Right lobe of liver (tissue), 6 donors: ENCODE measurements around the gene CACHD1. TPM values are rescaled to one million over a fixed set of nuclear protein-coding genes. Genes with fewer than 3 reads are reported as not detected.

Source experiments
- ATAC-seq, 4 donors: fragments of 200-7000 bp; cut with Tn5 transposase; one replicate each; pipeline ENCODE4 v1.9.1; 2020; ENCODE audit warnings: mild to moderate bottlenecking in 4 of 4, moderate library complexity in 4 of 4
- DNase-seq, 3 donors: peaks; one replicate each; pipeline ENCODE4 v3.0.0-alpha.2; 2020
- H3K27ac ChIP-seq, 3 donors: fragments of 200-600 bp; one replicate each; pipeline ENCODE4 v1.8.0; 2022
- H3K27me3 ChIP-seq, 2 donors: fragments of 200-600 bp; one replicate each; pipeline ENCODE4 v1.8.0; 2022
- H3K36me3 ChIP-seq, 4 donors: fragments of 200-600 bp; sonication (generic) in 1 of 4; one replicate each; pipeline versions ENCODE4 v1.5.1 to v1.8.0; 2017 to 2022; ENCODE audit warnings: control low read depth in 1 of 4
- H3K4me1 ChIP-seq, 4 donors: fragments of 200-600 bp; sonication (generic) in 1 of 4; one replicate each; pipeline versions ENCODE4 v1.5.1 to v1.8.0; 2017 to 2022; ENCODE audit warnings: control low read depth in 1 of 4
- H3K4me3 ChIP-seq, 3 donors: fragments of 200-600 bp; one replicate each; pipeline ENCODE4 v1.8.0; 2022
- H3K9me3 ChIP-seq, 4 donors: fragments of 200-600 bp; sonication (generic) in 1 of 4; one replicate each; pipeline versions ENCODE4 v1.5.1 to v1.8.0; 2017 to 2022; ENCODE audit warnings: control low read depth in 1 of 4
- CTCF ChIP-seq, 4 donors: fragments of 200-600 bp in 3 of 4; fragments of 450-650 bp in 1 of 4; IDR thresholded peaks; one replicate each; pipeline versions ENCODE4 v1.5.1 to v1.8.0; 2016 to 2022; ENCODE audit warnings: antibody characterized with exemption in 4 of 4, mild to moderate bottlenecking in 2 of 4
- POLR2A ChIP-seq: fragments of 450-650 bp; IDR thresholded peaks from one replicate; pipeline ENCODE4 v1.6.1; 2017; ENCODE audit warnings: antibody characterized with exemption, mild to moderate bottlenecking
- WGBS: methylation state at CpG from one replicate; pipeline ENCODE4 v1.1.6; 2018; ENCODE audit warnings: low coverage, low lambda C conversion rate; ENCODE audit not compliant: insufficient coverage; ENCODE audit errors: missing lambda C conversion rate; 5-methylcytosine and 5-hydroxymethylcytosine counted together
- intact Hi-C, 2 donors: fragments of 100-400 bp; cut with DNase I; formaldehyde crosslinking; loops; one replicate each; pipeline versions ENCODE4 v1.11.2 to v1.14.1; 2022
- total RNA-seq, 6 experiments: library from RNA; depleted of rRNA in 2 of 6; stranded (reverse); fragments of >200 nt in 2 of 6; fragmentation: NEBNext Ultra II Directional in 3 of 6; extraction: Animal tissue kit (Norgen Biotek cat#: 25700) in 3 of 6; gene quantifications; one replicate each; pipeline versions ENCODE4 v1.1.0 to v1.2.4, GENCODE V29; 2016 to 2023
- donor health status: DM: no; HTN: yes; CAD: no.
- donor health status: DM: no; HTN: no; CAD: no.
- donor health status: DM: no; HTN: no; CAD: no.
- donor health status: DM: no; HTN: yes; CAD: no.
- donor health status: DM: no; HTN: yes; CAD: no.

Gene CACHD1
- total RNA-seq, 6 experiments from 2014 or later, result 0.59 to 3.0 (median 1.3) TPM

GRCh38 chr1:64453688-64454087, 16.2 kb upstream of the CACHD1 start:
- WGBS, result 63% methylated on average over 3 of the region's 3 CpGs
- Histone ChIP-seq H3K4me1 (no peaks in the 10 kb centered on the region), H3K4me3 (no peak overlapping the region), H3K36me3 (no peaks in the 10 kb centered on the region), H3K27me3 (no peaks in the 10 kb centered on the region), H3K9me3 (no peaks in the 10 kb centered on the region), H3K27ac (no peak overlapping the region)
- ATAC-seq (no peak), DNase-seq (no peak)
- intact Hi-C loops, result no loop called here
- no peak for TF ChIP-seq CTCF (IDR thresholded peaks at IDR 0.05)
- no peak for TF ChIP-seq POLR2A

DNA sequence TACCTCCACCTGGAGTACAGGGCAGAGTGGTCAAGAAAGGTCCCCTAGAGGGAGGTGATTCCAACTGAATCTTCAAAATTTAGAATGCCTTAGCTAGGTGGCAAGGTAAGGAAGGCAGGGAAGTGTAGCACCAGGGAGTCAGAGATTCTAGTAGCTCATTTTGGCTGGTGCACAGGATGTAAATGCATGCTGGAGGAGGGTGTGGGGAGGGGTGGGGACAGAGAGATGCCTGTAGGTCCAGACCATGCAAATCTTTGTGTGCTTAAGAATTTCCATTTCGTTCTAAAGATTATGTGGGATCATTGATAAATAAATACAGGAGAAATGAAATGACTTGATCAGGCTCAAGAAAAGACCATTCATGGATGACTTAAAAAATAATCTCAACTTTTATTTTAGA, 11.0 kb upstream of the CACHD1 start:
- Histone ChIP-seq H3K4me1 (no peaks in the 10 kb centered on the region), H3K27ac (no peak overlapping the region), H3K9me3 (no peaks in the 10 kb centered on the region), H3K36me3 (no peaks in the 10 kb centered on the region), H3K27me3 (no peaks in the 10 kb centered on the region), H3K4me3 (no peak overlapping the region)
- intact Hi-C loops, result no loop called here
- no peak for DNase-seq
- 89% methylated on average over 1 of the region's 1 CpG for WGBS
- no peak for TF ChIP-seq POLR2A
- TF ChIP-seq CTCF (IDR thresholded peaks at IDR 0.05), result no peak
- ATAC-seq, result no peak

DNA sequence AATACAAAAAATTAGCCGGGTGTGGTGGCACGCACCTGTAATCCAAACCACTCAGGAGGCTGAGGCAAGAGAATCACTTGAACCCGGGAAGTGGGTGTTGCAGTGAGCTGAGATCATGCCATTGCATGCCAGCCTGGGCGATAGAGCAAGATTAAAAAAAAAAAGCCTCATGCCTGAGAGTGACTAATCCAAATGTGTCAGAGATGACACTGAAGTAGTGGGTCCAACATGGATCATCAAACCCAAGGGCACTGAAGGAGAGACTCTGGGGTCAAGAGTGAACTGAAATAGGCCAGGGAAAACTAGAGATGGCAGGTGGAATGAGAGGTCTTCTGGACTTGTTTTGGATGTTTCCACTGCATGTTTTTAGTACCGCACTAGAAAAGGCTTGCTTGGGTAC, 10.2 kb upstream of the CACHD1 start:
- intact Hi-C loops, result no loop called here
- Histone ChIP-seq H3K4me1 (no peaks in the 10 kb centered on the region), H3K27me3 (no peaks in the 10 kb centered on the region), H3K36me3 (no peaks in the 10 kb centered on the region), H3K9me3 (no peaks in the 10 kb centered on the region), H3K27ac (no peak overlapping the region), H3K4me3 (no peak overlapping the region)
- ATAC-seq (no peak), DNase-seq (no peak)
- WGBS, result 92% methylated on average over 3 of the region's 5 CpGs
- no peak for TF ChIP-seq POLR2A
- TF ChIP-seq CTCF (IDR thresholded peaks at IDR 0.05), result no peak

DNA sequence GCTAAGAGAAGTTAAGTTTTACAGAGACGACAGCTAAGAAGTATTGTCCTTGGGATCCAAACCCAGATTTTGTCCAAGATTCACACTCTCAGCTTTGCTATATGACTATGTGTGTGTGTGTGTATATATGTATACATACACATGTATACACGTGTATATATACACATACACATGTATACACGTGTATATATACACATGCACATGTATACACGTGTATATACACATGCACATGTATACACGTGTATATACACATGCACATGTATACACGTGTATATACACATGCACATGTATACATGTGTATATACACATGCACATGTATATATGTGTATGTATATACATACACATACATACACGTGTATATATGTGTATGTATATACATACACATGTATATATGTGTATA, 3.9 kb upstream of the CACHD1 start:
- intact Hi-C loops, result no loop called here
- ATAC-seq, result no peak
- 64% methylated on average over 7 of the region's 7 CpGs for WGBS
- H3K36me3 ChIP-seq, result no peaks in the 10 kb centered on the region
- no peaks in the 10 kb centered on the region for H3K27me3 ChIP-seq
- H3K4me1 ChIP-seq, result peaks cover 0 to 7% (median 0%) of the 10 kb centered on the region in 4 donors
- no peak for TF ChIP-seq POLR2A
- TF ChIP-seq CTCF (IDR thresholded peaks at IDR 0.05), result no peak
- no peak for DNase-seq
- no peak overlapping the region for H3K27ac ChIP-seq
- no peaks in the 10 kb centered on the region for H3K9me3 ChIP-seq
- H3K4me3 ChIP-seq, result no peak overlapping the region
